ENCODE results near the gene RAB11FIP3.

The RAB11FIP3 gene

GRCh38 chr16:537415-538335 lies 112.2 kb downstream of the RAB11FIP3 start:
- no peak overlapping the region for H2AFZ ChIP-seq (ENCODE audit: low read length, unreplicated experiment)
- H3K27me3 ChIP-seq (ENCODE audit: insufficient read depth, low read length) = no peaks in the 10 kb centered on the region
- peaks cover 92% of the 10 kb centered on the region for H3K79me2 ChIP-seq (ENCODE audit: control insufficient read depth, insufficient read depth, low read length, unreplicated experiment)
- H3K36me3 ChIP-seq (ENCODE audit: insufficient read depth, low read length) = no peaks in the 10 kb centered on the region; the same call in 1 of the 2 replicates
- no peak overlapping the region for H3K27ac ChIP-seq (ENCODE audit: low read depth, low read length)
- peaks cover 37% of the 10 kb centered on the region for H3K4me1 ChIP-seq (ENCODE audit: control insufficient read depth, insufficient read depth, low read length, unreplicated experiment)
- H3K4me3 ChIP-seq (ENCODE audit: low read depth, low read length) = no peak overlapping the region

DNA sequence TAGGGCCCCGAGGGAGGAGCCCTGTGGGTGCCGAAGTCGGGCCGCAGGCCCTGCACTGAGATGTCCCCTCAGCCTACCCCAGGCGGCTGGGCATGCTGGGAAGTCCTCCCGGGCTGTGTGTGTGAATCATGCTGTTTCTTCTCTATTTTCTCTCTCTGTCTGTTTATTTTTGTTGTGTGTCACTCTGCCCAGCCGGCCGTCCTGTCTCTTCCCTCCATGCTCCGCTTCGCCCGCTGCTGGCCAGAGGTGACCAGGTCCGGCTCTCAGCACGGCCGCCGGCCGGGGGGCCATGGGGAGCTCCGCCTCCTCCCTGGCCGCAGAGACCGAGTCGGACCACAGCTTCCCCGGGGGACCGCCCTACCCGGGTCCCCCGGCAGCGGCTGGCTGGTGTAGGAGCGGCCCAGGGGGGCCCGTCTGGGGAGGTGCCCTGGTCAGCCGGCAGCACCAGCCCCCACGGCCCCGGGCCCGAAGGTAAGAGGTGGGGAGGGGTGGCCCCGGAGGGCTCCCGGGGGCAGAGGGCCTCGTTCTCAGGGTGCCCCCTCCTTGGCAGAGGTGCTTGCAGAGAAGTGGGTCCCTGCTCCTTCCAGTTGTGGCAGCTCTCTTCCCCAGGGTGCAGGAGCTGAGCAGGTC lies 114.6 kb downstream of the RAB11FIP3 start:
- peaks cover 92% of the 10 kb centered on the region for H3K79me2 ChIP-seq (ENCODE audit: control insufficient read depth, insufficient read depth, low read length, unreplicated experiment)
- H3K27ac ChIP-seq (ENCODE audit: low read depth, low read length) = peak overlapping the region; percentile 32; the same call in 1 of the 2 replicates
- H3K4me1 ChIP-seq (ENCODE audit: control insufficient read depth, insufficient read depth, low read length, unreplicated experiment) = peaks cover 23% of the 10 kb centered on the region
- no peaks in the 10 kb centered on the region; the same call in 1 of the 2 replicates for H3K36me3 ChIP-seq (ENCODE audit: insufficient read depth, low read length)
- H3K27me3 ChIP-seq (ENCODE audit: insufficient read depth, low read length) = no peaks in the 10 kb centered on the region
- no peak overlapping the region for H3K4me3 ChIP-seq (ENCODE audit: low read depth, low read length)
- H2AFZ ChIP-seq (ENCODE audit: low read length, unreplicated experiment) = no peak overlapping the region

DNA sequence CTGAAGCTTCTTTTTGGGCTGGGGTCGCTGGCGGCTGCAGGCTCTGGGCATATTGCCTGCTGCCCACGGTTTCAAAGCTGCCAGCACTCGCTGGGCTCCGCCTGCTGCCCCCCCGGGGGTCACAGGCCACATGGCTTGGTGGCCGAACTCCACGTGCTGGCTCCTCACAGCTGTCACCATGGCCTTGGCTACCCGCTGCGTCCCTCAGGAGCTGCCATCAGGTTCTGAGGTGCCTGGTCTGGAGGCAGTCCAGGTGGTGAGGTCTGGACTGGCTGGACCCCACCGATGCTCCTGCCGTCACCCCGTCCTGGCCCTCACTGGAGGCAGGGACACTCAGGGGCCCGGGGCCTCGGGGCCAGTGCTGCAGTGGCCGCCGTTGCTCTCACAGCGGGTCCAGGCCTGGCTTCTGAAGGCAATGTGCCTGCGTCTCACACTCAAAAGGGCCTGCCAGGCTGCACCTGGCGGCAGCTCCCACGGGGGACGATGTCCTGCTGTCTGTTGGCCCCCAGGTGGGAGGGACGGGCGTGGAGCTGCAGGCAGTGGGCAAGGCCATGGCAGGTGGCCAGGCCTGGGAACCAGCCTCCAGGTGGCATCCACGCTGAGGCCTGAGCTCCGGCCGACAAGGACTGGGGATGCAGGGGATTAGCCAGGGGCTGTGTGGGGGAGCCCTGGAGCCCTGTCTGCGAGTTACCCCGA lies 115.3 kb downstream of the RAB11FIP3 start:
- Histone ChIP-seq H3K4me3 (ENCODE audit: low read depth, low read length) (no peak overlapping the region), H3K27ac (ENCODE audit: low read depth, low read length) (no peak overlapping the region), H3K79me2 (ENCODE audit: control insufficient read depth, insufficient read depth, low read length, unreplicated experiment) (peaks cover 92% of the 10 kb centered on the region), H3K27me3 (ENCODE audit: insufficient read depth, low read length) (no peaks in the 10 kb centered on the region), H3K36me3 (ENCODE audit: insufficient read depth, low read length) (no peaks in the 10 kb centered on the region; the same call in 1 of the 2 replicates), H3K4me1 (ENCODE audit: control insufficient read depth, insufficient read depth, low read length, unreplicated experiment) (peaks cover 16% of the 10 kb centered on the region), H2AFZ (ENCODE audit: low read length, unreplicated experiment) (no peak overlapping the region)

DNA sequence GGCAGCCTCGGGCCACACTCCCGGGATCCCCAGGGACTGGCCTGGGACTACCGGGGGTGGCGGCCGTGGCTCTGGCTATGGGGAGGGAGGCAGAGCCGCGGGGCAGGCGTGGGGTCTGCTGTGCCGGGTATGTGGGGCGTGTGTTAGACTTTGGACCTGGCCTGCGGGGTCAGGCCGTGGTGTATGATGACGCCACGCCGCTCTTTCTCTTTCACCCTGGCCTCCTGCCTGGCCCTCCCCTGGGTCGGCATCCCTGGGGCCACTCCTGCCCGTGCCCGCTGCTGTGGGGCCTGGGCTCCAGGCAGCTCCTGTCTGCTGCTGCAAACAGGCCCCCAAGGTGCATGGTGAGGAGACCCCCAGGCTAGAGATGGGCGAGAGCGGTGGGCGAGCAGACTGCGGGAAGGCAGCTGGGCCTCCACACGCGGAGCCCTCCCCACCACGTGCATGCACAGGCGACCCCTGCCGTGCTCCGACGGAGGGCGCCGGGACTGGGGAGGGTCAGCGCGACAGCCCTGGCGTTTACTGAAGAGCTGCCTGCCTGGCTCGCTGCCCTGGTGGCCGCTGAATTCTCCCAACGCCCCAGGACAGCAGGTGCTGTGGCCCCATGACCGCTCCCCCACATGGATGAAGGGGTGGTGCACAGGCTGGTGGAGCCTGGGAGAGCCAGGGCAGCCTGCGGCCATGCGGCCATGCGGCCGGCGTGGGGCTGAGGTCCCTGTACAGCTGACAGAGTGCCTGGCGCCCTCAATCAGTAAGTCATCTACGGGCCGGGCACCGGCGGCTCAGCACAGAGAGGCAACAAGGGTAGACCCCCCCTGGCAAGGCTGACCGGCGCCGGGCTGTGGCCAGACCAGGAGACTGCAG lies 118.1 kb downstream of the RAB11FIP3 start:
- peaks cover 13% of the 10 kb centered on the region for H3K4me1 ChIP-seq (ENCODE audit: control insufficient read depth, insufficient read depth, low read length, unreplicated experiment)
- no peak overlapping the region for H3K4me3 ChIP-seq (ENCODE audit: low read depth, low read length)
- H3K27me3 ChIP-seq (ENCODE audit: insufficient read depth, low read length) = no peaks in the 10 kb centered on the region
- peaks cover 85% of the 10 kb centered on the region for H3K79me2 ChIP-seq (ENCODE audit: control insufficient read depth, insufficient read depth, low read length, unreplicated experiment)
- H3K36me3 ChIP-seq (ENCODE audit: insufficient read depth, low read length) = no peaks in the 10 kb centered on the region; the same call in 1 of the 2 replicates
- no peak overlapping the region for H2AFZ ChIP-seq (ENCODE audit: low read length, unreplicated experiment)
- no peak overlapping the region for H3K27ac ChIP-seq (ENCODE audit: low read depth, low read length)

- Histone ChIP-seq H3K27ac (ENCODE audit: low read depth, low read length) (no peak overlapping the region), H3K36me3 (ENCODE audit: insufficient read depth, low read length) (no peaks in the 10 kb centered on the region; the same call in 1 of the 2 replicates), H3K79me2 (ENCODE audit: control insufficient read depth, insufficient read depth, low read length, unreplicated experiment) (peaks cover 79% of the 10 kb centered on the region), H3K4me1 (ENCODE audit: control insufficient read depth, insufficient read depth, low read length, unreplicated experiment) (peaks cover 7% of the 10 kb centered on the region), H3K4me3 (ENCODE audit: low read depth, low read length) (no peak overlapping the region), H2AFZ (ENCODE audit: low read length, unreplicated experiment) (no peak overlapping the region), H3K27me3 (ENCODE audit: insufficient read depth, low read length) (no peaks in the 10 kb centered on the region)
These were observed 119.1 kb downstream of the RAB11FIP3 start for GRCh38 chr16:544517-544916.

DNA sequence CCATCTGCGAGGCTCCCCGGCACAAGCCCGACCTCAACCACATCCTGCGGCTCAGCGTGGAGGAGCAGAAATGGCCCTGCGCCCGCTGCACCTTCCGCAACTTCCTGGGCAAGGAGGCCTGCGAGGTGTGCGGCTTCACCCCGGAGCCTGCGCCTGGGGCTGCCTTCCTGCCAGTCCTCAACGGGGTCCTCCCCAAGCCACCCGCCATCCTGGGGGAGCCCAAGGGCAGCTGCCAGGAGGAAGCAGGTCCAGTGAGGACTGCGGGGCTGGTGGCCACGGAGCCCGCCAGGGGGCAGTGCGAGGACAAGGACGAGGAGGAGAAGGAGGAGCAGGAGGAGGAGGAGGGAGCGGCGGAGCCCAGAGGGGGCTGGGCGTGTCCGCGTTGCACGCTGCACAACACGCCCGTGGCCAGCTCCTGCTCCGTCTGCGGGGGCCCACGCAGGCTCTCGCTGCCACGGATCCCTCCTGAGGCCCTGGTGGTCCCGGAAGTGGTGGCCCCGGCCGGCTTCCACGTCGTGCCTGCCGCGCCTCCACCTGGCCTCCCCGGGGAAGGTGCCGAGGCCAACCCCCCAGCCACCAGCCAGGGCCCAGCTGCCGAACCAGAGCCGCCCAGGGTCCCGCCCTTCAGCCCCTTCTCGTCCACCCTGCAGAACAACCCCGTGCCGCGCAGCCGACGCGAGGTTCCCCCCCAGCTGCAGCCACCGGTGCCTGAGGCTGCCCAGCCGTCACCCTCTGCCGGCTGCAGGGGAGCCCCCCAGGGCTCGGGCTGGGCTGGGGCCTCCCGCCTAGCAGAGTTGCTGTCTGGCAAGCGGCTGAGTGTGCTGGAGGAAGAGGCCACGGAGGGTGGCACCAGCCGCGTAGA lies 121.7 kb downstream of the RAB11FIP3 start:
- Histone ChIP-seq H2AFZ (ENCODE audit: low read length, unreplicated experiment) (no peak overlapping the region), H3K4me3 (ENCODE audit: low read depth, low read length) (no peak overlapping the region), H3K79me2 (ENCODE audit: control insufficient read depth, insufficient read depth, low read length, unreplicated experiment) (peaks cover 58% of the 10 kb centered on the region), H3K27ac (ENCODE audit: low read depth, low read length) (no peak overlapping the region), H3K4me1 (ENCODE audit: control insufficient read depth, insufficient read depth, low read length, unreplicated experiment) (no peaks in the 10 kb centered on the region), H3K27me3 (ENCODE audit: insufficient read depth, low read length) (no peaks in the 10 kb centered on the region), H3K36me3 (ENCODE audit: insufficient read depth, low read length) (peaks cover 5% of the 10 kb centered on the region; the same call in 1 of the 2 replicates)

DNA sequence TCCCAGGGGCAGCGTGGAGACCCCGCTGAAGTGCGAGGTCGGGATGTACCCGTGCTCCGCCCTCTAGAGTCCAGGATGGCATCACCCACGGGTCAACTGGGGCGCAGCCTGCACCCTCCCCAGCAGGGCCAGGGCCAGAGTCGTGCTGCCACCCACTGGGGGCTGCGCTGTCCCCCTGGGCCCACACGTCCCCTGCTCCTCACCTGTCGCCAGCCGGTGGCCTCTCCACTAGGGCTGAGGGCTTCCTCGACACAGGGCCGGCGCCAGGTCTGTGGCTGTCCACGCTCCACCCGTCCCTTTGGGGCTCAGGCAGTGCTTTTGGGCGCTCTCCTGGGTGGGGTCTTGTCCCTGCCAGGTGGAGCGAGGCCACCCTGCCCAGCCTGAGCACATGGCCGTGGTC lies 123.1 kb downstream of the RAB11FIP3 start:
- Histone ChIP-seq H3K27me3 (ENCODE audit: insufficient read depth, low read length) (no peaks in the 10 kb centered on the region), H2AFZ (ENCODE audit: low read length, unreplicated experiment) (no peak overlapping the region), H3K36me3 (ENCODE audit: insufficient read depth, low read length) (peaks cover 5% of the 10 kb centered on the region; the same call in 1 of the 2 replicates), H3K27ac (ENCODE audit: low read depth, low read length) (no peak overlapping the region), H3K79me2 (ENCODE audit: control insufficient read depth, insufficient read depth, low read length, unreplicated experiment) (peaks cover 43% of the 10 kb centered on the region), H3K4me3 (ENCODE audit: low read depth, low read length) (no peak overlapping the region), H3K4me1 (ENCODE audit: control insufficient read depth, insufficient read depth, low read length, unreplicated experiment) (peaks cover 4% of the 10 kb centered on the region)

DNA sequence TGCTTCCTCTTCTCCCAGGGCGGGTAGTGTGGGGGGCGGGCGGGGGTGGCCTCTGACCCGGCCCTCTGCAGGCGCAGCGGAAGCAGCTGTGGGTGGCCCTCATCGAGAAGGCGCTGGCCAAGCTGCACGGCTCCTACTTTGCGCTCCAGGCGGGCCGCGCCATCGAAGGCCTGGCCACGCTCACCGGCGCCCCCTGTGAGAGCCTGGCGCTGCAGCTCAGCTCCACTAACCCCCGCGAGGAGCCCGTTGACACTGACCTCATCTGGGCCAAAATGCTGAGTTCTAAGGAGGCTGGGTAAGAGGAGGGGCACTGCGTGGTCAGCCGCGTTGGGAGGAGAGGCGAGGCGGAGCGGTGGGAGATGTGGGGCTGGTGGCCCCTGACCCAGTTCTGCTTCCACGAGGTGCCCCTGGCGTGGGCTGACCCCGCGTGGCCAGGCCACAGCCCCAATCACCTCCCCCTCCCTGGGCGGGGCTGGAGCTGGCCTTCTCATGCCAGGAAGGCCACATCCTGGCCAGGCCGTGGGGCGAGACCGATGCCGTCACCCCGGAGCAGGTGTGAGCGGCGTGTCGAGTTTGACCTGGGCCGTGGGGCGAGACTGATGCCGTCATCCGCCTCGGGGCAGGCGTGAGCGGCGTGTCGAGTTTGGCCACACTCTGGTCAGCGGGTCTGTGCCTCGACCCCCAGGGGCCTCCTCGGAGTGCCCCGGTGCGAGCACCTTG lies 124.3 kb downstream of the RAB11FIP3 start:
- Histone ChIP-seq H2AFZ (ENCODE audit: low read length, unreplicated experiment) (no peak overlapping the region), H3K4me1 (ENCODE audit: control insufficient read depth, insufficient read depth, low read length, unreplicated experiment) (peaks cover 15% of the 10 kb centered on the region), H3K36me3 (ENCODE audit: insufficient read depth, low read length) (peaks cover 5% of the 10 kb centered on the region; the same call in 1 of the 2 replicates), H3K4me3 (ENCODE audit: low read depth, low read length) (no peak overlapping the region), H3K27ac (ENCODE audit: low read depth, low read length) (no peak overlapping the region), H3K79me2 (ENCODE audit: control insufficient read depth, insufficient read depth, low read length, unreplicated experiment) (peaks cover 34% of the 10 kb centered on the region), H3K27me3 (ENCODE audit: insufficient read depth, low read length) (no peaks in the 10 kb centered on the region)

DNA sequence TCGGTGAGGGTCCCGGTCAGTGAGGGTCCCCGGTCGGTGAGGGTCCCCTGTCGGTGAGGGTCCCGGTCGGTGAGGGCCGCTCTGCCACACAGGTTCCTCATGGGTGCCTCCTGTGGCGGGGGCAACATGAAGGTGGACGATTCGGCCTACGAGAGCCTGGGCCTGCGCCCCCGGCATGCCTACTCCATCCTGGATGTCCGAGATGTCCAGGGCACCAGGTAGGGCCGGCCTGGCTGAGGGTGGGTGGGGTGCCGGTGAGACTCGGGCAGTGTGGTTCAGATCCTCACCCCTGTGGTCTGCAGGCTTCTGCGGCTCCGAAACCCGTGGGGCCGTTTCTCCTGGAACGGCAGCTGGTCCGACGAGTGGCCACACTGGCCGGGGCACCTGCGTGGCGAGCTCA lies 125.8 kb downstream of the RAB11FIP3 start:
- peaks cover 5% of the 10 kb centered on the region; the same call in 1 of the 2 replicates for H3K36me3 ChIP-seq (ENCODE audit: insufficient read depth, low read length)
- H3K4me1 ChIP-seq (ENCODE audit: control insufficient read depth, insufficient read depth, low read length, unreplicated experiment) = peaks cover 22% of the 10 kb centered on the region
- no peak overlapping the region for H3K4me3 ChIP-seq (ENCODE audit: low read depth, low read length)
- no peaks in the 10 kb centered on the region for H3K27me3 ChIP-seq (ENCODE audit: insufficient read depth, low read length)
- H3K27ac ChIP-seq (ENCODE audit: low read depth, low read length) = no peak overlapping the region
- peaks cover 24% of the 10 kb centered on the region for H3K79me2 ChIP-seq (ENCODE audit: control insufficient read depth, insufficient read depth, low read length, unreplicated experiment)
- no peak overlapping the region for H2AFZ ChIP-seq (ENCODE audit: low read length, unreplicated experiment)
